ENCODE data around the gene TFAP2A. TPM values are rescaled to one million over a fixed set of nuclear protein-coding genes. Genes with fewer than 3 reads are reported as not detected.

TFAP2A gene
- total RNA-seq, 6 experiments from 2014 or later, result 64.1 to 89.0 (median 83.8) TPM

- TF ChIP-seq, protein P1, sequence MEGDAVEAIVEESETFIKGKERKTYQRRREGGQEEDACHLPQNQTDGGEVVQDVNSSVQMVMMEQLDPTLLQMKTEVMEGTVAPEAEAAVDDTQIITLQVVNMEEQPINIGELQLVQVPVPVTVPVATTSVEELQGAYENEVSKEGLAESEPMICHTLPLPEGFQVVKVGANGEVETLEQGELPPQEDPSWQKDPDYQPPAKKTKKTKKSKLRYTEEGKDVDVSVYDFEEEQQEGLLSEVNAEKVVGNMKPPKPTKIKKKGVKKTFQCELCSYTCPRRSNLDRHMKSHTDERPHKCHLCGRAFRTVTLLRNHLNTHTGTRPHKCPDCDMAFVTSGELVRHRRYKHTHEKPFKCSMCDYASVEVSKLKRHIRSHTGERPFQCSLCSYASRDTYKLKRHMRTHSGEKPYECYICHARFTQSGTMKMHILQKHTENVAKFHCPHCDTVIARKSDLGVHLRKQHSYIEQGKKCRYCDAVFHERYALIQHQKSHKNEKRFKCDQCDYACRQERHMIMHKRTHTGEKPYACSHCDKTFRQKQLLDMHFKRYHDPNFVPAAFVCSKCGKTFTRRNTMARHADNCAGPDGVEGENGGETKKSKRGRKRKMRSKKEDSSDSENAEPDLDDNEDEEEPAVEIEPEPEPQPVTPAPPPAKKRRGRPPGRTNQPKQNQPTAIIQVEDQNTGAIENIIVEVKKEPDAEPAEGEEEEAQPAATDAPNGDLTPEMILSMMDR (IDR thresholded peaks at IDR 0.05), result no peak; the same call in 1 of the 2 replicates
- peaks cover 9% of the 10 kb centered on the region for H3K4me1 Mint-ChIP-seq (ENCODE audit: low read depth)
- H3K36me3 Mint-ChIP-seq (ENCODE audit: low read depth), result peaks cover 16% of the 10 kb centered on the region; the same call in 1 of the 2 replicates
- peaks cover 5% of the 10 kb centered on the region for H3K27me3 Mint-ChIP-seq (ENCODE audit: insufficient read depth)
- no peak for DNase-seq
- no peak overlapping the region for H3K4me3 Mint-ChIP-seq
- H3K27ac Mint-ChIP-seq, result no peak overlapping the region
- H3K9me3 Mint-ChIP-seq, result no peaks in the 10 kb centered on the region; the same call in 1 of the 2 replicates
Observed at GRCh38 chr6:10421158-10421920, 6.5 kb upstream of the TFAP2A start.

DNA sequence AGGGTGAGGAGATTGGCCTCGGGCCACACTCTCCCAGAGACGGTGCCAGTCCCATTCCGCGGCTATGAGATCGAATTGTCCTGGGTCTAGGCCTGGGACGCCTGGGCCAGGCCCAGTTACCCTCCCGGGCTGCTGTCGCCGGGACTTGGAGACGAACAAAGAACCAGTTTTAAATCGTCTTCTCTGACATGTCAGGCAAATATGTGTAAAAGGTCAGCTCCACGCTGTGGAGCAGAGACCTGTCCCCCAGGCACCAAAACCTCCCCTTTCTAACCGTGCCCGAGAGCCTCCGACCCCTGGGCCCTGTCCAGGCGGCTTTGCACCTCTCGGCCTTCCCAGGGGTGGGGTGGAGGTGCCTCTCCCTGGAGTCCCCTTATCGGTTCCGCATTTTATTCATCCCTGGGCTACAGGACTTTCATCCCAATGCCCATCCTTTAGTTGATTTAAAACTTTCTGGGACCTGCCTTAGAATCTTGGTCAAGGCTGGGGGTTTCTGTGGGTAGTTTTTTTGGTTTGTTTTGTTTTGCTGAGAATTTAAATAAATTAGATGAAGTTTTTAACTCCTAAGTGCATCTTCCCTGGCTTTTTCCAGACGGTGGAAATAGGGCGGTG, 5.8 kb upstream of the TFAP2A start:
- TF ChIP-seq, protein P1 (IDR thresholded peaks at IDR 0.05), result no peak
- H3K27me3 Mint-ChIP-seq (ENCODE audit: insufficient read depth), result peaks cover 5% of the 10 kb centered on the region

GRCh38 chr6:10419749-10420545, 5.1 kb upstream of the TFAP2A start:
- Mint-ChIP-seq H3K27me3 (ENCODE audit: insufficient read depth) (peaks cover 5% of the 10 kb centered on the region), H3K4me1 (ENCODE audit: low read depth) (peaks cover 10% of the 10 kb centered on the region; the same call in 1 of the 2 replicates), H3K4me3 (peak overlapping the region; percentile 44; the same call in 1 of the 2 replicates), H3K27ac (no peak overlapping the region), H3K36me3 (ENCODE audit: low read depth) (0 out of 2 replicates have a peak, but pooled peaks cover 9% of the 10 kb centered on the region), H3K9me3 (no peaks in the 10 kb centered on the region; the same call in 1 of the 2 replicates)
- TF ChIP-seq, protein P1 (IDR thresholded peaks at IDR 0.05), result no peak
- DNase-seq, result no peak

More for the DNA sequence above, 5.8 kb upstream of the TFAP2A start:
- Mint-ChIP-seq H3K36me3 (ENCODE audit: low read depth) (peaks cover 15% of the 10 kb centered on the region; the same call in 1 of the 2 replicates), H3K27ac (no peak overlapping the region), H3K4me3 (no peak overlapping the region), H3K4me1 (ENCODE audit: low read depth) (peaks cover 11% of the 10 kb centered on the region), H3K9me3 (no peaks in the 10 kb centered on the region; the same call in 1 of the 2 replicates)
- DNase-seq, result no peak

DNA sequence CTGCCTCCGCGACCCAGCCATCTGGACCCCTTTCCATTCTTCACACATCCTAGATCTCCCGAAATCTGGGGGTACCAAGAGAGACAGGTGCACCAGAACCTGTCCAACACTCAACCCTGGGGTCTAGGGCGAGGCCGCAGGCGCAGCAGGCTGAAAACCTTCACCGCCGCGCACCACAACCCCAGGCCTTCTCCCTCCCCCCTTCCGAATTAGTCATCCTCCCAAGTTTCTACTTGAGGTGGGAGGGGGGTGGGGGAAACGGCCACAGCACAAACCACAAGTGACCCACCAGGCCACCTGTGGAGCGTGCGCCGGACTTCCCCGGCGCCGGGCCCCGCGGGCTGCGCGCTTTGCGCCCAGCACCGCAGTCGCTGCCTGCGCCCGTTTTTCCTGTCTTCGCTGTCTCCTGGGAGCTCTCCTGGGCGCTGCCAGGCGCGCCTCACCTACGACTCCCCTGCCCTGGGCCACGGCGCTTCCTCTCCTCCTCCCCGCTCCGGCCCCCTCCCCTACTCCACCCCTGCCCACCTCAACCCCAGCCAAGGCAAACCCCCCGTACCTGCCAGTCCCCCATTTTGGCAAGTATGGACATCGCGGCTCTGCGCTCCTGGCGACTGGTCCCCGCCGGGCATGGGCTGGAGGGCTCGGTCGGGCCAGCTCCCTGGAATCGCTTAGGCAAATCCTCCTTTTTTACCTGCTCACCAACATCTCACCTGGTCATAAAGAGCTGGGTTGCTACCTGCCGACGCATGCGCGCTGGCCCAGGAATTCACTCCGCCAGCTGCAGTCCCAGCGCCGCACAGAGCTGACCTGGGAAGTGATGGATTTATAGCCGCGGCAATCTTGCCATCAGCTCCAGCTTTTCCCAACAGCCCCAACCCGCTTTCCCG, 4.2 kb upstream of the TFAP2A start:
- no peaks in the 10 kb centered on the region; the same call in 1 of the 2 replicates for H3K9me3 Mint-ChIP-seq
- no peak overlapping the region for H3K4me3 Mint-ChIP-seq
- TF ChIP-seq, protein P1 (IDR thresholded peaks at IDR 0.05), result no peak
- no peak overlapping the region for H3K27ac Mint-ChIP-seq
- H3K36me3 Mint-ChIP-seq (ENCODE audit: low read depth), result peaks cover 12% of the 10 kb centered on the region
- no peak for DNase-seq
- peaks cover 10% of the 10 kb centered on the region; the same call in 1 of the 2 replicates for H3K4me1 Mint-ChIP-seq (ENCODE audit: low read depth)
- peaks cover 7% of the 10 kb centered on the region for H3K27me3 Mint-ChIP-seq (ENCODE audit: insufficient read depth)

All from HFFc6 (cell line).